Stimulated activated naive CD4-positive, alpha-beta T cell treated with Interleukin-2 at 50 U/mL for 16 hours (primary cell): ENCODE results near the gene SF3B2.
A peak's percentile ranks its signal among the peaks of the same experiment; 100 is the strongest.
"Not testable (repeated sequence)": the region's sequence is repeated elsewhere in the genome, so short reads cannot be mapped to it uniquely, and the experiment has no call there.

Experiments used
- DNase-seq: peaks from one replicate; lab custom pipeline; 2025; lab: John Stamatoyannopoulos, UW

SF3B2 gene

DNA sequence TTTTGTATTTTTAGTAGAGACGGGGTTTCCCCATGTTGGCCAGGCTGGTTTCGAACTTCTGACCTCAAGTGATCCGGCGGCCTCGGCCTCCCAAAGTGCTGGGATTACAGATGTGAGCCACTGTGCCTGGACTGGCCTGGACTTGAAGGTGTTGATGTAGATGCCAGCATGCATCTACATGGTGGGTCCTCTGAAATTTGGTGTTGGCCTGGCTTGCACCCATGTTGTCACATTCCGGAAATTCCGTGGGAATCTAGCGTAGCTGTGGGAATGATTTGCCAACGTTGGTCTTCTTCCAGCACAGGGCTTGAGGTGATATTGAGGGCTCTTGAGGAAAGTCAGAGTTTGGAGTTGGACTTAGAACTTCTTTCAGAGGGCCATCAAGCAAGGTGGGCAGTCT lies 24.4 kb downstream of the SF3B2 start:
- DNase-seq, result no peak

DNA sequence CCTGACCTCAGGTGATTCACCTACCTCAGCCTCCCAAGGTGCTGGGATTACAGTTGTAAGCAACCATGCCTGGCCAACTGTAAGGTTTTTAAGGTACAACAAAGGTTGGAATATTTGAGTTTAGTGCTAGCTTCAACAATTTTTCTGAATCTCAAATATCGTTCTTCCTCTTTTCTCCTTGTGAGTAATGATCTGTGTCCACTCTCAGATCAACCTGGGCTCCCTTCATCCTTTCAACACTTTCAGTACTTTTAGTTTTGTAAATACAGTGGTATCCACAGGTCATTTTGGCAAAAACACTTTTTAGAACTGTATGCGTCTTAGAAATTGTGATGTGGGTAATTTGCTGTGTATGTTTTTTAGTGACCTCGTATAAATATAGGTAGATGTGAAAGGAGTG lies 25.8 kb downstream of the SF3B2 start:
- DNase-seq, result no peak

- DNase-seq, result not testable (repeated sequence)
Observed at GRCh38 chr11:66078949-66079348, 26.8 kb downstream of the SF3B2 start.

DNA sequence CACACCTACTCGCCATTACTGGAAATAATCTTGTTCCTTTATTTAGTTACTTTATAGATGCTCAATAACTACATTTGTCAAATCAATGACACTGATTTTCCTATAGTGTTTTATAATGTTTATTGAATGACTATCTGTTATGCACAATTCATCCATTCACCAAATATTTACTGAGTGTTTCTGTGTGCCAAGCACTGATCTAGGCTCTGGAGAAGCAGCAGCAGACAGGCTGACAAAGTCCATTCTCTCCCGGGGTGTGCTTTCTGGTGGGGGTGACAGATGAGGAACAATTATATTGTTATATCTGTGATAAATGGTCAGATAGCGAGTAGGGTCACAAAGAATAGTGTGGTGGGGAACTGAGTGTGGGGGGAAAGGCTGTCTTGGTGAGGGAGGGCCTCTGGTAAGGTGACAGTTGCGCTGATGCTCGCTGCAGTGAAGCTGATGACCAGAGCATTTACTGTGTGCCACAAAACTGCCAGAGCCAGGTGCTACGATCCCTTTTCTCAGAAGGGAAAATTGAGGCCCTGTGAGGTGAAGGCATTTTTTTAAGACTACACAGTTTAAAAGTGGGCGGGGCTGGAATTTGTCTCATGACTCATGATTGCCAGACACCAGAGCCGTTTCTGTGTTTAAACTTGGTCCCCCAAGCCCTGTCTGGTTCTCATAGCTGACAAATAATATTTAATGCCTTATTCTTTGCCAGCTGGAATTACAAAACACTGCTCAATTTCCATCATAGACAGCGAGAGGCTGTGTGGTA lies 28.1 kb downstream of the SF3B2 start:
- peak; percentile 64 for DNase-seq

GRCh38 chr11:66081505-66081904 lies 29.3 kb downstream of the SF3B2 start:
- peak; percentile 46 for DNase-seq

DNA sequence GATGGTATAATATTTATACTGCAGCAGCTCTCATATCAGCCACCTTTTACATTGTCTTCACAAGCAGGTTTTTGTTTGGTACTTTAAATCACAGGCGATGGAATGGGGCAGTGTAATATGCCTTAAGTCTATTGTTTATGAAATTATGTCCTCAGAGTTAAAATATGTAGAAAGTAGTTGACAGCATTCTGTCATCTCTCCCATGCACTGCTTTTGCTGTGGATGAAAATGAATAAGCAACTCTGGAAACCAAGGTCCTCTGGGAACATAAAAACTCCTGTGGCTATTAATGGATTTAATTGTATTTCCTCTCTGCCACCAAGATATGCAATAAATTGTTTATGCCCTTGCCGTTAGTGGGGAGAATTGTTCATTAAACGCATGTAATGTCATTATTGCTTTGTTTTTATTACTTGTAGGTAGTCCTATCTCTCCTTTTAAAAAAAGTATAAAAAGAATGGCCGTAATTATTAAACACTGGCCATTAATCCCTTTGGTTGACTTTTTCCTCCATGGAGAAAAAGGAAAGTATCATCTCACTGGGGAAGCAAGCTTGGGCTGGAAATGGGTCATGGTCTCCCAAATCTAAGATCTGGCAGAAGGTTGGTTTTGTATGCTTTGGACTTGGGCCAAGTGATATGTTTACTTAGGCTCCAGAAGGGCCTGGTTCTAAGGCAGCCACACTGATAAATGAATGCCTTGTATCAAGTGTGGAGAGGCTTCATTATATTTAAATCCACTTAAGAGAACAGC lies 31.0 kb downstream of the SF3B2 start:
- DNase-seq, result no peak

DNA sequence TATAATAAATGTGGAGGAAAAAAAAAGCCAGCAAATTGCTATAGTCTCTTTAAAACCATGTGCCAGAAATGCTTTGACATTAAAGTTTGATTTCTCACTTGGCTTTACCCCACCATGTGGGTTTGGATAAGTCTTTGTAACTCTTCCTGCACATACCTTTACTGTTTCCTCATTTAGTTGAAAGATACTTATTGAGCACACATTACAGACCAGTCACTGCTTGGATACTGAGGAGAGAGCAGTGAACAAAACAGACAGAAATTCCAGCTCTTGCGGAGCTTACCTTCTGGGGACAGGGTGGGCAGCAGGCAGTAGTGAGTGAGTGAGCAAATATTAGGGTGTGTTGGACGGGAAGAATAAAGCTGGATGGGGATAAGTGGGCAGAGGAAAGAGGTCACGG lies 31.6 kb downstream of the SF3B2 start:
- DNase-seq, result no peak

- DNase-seq, result no peak
Observed at GRCh38 chr11:66084821-66085475, 32.8 kb downstream of the SF3B2 start.

DNA sequence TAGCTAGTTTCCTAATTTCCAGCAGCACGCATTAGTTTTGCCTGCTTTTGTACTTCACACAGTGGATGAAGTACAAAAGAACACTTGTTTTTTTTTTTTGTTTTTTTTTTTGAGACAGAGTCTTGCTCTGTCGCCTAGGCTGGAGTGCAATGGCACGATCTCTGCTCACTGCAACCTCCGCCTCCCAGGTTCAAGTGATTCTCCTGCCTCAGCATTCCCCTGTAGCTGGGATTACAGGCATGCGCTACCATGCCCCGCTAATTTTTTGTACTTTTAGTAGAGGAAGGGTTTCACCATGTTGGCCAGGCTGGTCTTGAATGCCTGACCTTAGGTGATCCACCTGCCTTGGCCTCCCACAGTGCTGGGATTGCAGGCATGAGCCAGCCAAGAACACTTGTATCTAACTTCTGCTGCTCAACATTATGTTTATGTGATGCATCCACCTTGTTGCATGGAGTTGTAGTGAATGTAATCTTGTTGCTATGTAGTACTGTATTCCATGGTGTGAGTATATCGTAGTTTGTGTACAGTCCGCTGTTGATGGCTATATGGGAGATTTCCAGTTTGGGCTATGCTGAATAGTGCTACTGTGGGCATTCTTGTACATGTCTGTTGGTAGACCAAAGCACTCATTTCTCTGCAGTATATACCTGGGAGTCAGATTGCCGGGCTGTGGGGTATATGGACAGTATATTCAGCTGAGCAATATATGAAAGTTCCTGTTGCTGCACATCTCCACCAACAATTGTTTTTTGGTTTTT lies 35.2 kb downstream of the SF3B2 start:
- DNase-seq, result no peak

- DNase-seq, result no peak
Observed at GRCh38 chr11:66089067-66089466, 36.9 kb downstream of the SF3B2 start.

GRCh38 chr11:66090288-66090687 lies 38.1 kb downstream of the SF3B2 start:
- no peak for DNase-seq

DNA sequence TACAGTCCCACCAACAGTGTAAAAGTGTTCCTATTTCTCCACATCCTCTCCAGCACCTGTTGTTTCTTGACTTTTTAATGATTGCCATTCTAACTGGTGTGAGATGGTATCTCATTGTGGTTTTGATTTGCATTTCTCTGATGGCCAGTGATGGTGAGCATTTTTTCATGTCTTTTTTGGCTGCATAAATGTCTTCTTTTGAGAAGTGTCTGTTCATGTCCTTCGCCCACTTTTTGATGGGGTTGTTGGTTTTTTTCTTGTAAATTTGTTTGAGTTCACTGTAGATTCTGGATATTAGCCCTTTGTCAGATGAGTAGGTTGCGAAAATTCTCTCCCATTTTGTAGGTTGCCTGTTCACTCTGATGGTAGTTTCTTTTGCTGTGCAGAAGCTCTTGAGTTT lies 40.0 kb downstream of the SF3B2 start:
- not testable (repeated sequence) for DNase-seq

GRCh38 chr11:66099746-66100145 lies 47.6 kb downstream of the SF3B2 start:
- not testable (repeated sequence) for DNase-seq

- DNase-seq, result peak; percentile 31
Observed at GRCh38 chr11:66100272-66101065, 48.3 kb downstream of the SF3B2 start.

- no peak for DNase-seq
Observed at GRCh38 chr11:66101066-66101464, 48.9 kb downstream of the SF3B2 start.

GRCh38 chr11:66104057-66104638 lies 52.0 kb downstream of the SF3B2 start:
- no peak for DNase-seq

DNA sequence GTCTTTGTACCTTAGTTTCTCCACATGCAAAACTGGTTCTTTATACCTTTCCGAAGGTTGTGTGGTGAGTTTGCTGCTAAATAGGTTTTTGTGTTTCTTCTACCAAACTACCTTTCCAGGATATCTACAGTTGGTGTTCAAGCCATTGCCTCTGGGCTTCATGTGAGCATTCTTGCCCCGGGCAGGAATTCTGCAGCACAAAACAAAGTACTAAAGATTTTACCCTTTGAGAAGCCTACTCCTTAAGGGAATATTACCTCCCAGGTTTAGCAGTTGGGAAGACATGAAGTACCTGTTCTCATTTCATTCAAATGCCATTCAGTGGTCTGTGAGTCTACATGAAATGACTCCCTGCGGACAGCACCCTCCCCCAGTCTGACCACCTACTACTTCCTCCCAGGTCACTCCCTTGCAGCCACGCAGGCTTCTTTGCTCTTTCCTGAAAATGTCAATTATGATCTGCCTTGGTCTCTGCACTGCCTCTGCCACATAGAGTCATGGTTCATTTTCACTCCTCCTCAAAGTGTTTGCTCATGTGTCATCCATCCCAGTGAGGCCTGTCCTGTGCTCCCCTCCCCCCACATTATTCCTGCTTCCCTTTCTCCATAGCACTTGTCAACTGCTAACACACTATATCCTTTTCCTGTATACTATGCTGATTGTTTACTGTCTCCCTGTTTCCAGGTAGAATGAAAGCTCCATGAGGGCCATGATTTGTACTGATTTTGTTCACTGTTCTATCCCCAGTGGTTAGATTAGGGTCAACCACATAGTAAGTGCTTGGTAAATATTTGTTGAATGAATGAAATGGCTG lies 54.8 kb downstream of the SF3B2 start:
- peak; percentile 8 for DNase-seq

- DNase-seq, result no peak
Observed at GRCh38 chr11:66107600-66108510, 55.7 kb downstream of the SF3B2 start.

GRCh38 chr11:66109294-66109693 lies 57.1 kb downstream of the SF3B2 start:
- no peak for DNase-seq
